Erythroblast (primary cell): ENCODE results near the gene UBN1.

Source experiments
- GATA1 ChIP-seq: IDR thresholded peaks from 2 replicates; pipeline ENCODE4 v1.6.1; 2011; ENCODE audit warnings: low read depth, mild to moderate bottlenecking, control low read depth, low read length, moderate library complexity
- POLR2A ChIP-seq: IDR thresholded peaks from 2 replicates; pipeline ENCODE4 v1.6.1; 2011; ENCODE audit warnings: mild to moderate bottlenecking, low read length

- TF ChIP-seq POLR2A (no peak), GATA1 (no peak)
Observed at GRCh38 chr16:4891886-4892216, 44.6 kb downstream of the UBN1 start.
